Lung (tissue), 12 donors: ENCODE measurements around the gene GPRC5D. TPM values are rescaled to one million over a fixed set of nuclear protein-coding genes. Genes with fewer than 3 reads are reported as not detected.

ENCODE experiments used
- ATAC-seq: fragments of 200-7000 bp; cut with Tn5 transposase; one replicate; pipeline ENCODE4 v1.9.1; 2020; ENCODE audit warnings: moderate number of reproducible peaks; ENCODE audit not compliant: insufficient read depth, low FRiP score
- DNase-seq, 3 donors: peaks; one replicate each; pipeline ENCODE4 v3.0.0-alpha.2; 2013 to 2017
- H3K27ac ChIP-seq, 2 donors: one replicate each; pipeline ENCODE4 v1.5.1; 2013; ENCODE audit warnings: mild to moderate bottlenecking in 2 of 2, moderate library complexity in 2 of 2, control low read depth in 1 of 2, inconsistent platforms in 1 of 2, low read depth in 1 of 2, low read length in 1 of 2
- H3K27me3 ChIP-seq, 3 donors: one replicate each; pipeline ENCODE4 v1.5.1; 2013; ENCODE audit warnings: low read length in 2 of 3; ENCODE audit not compliant: control insufficient read depth in 3 of 3, insufficient read depth in 3 of 3
- H3K36me3 ChIP-seq, 4 donors: one replicate each; pipeline ENCODE4 v1.5.1; 2013; ENCODE audit warnings: low read length in 4 of 4, mild to moderate bottlenecking in 1 of 4, moderate library complexity in 1 of 4; ENCODE audit not compliant: control insufficient read depth in 4 of 4, insufficient read depth in 4 of 4
- H3K4me1 ChIP-seq, 5 donors: one replicate each; pipeline ENCODE4 v1.5.1; 2013; ENCODE audit warnings: low read length in 5 of 5, mild to moderate bottlenecking in 2 of 5, moderate library complexity in 1 of 5; ENCODE audit not compliant: control insufficient read depth in 5 of 5, insufficient read depth in 5 of 5
- H3K4me3 ChIP-seq: one replicate; pipeline ENCODE4 v1.5.1; 2013; ENCODE audit warnings: mild to moderate bottlenecking, control low read depth, moderate library complexity
- H3K9ac ChIP-seq, 2 donors: one replicate each; pipeline ENCODE4 v1.5.1; 2013; ENCODE audit warnings: low read length in 2 of 2, control low read depth in 1 of 2; ENCODE audit not compliant: insufficient read depth in 1 of 2
- H3K9me3 ChIP-seq, 4 donors: one replicate each; pipeline ENCODE4 v1.5.1; 2013; ENCODE audit warnings: low read length in 3 of 4, mild to moderate bottlenecking in 1 of 4, moderate library complexity in 1 of 4; ENCODE audit not compliant: control insufficient read depth in 4 of 4, insufficient read depth in 3 of 4
- CTCF ChIP-seq: IDR thresholded peaks from 2 replicates; pipeline ENCODE4 v1.5.1; 2012; ENCODE audit warnings: mild to moderate bottlenecking; ENCODE audit errors: control extremely low read depth, extremely low read depth
- WGBS, 2 donors: extraction: QIAGEN DNeasy Blood & Tissue Kit; methylation state at CpG; one replicate each; pipeline ENCODE4 v1.1.7; 2013; 5-methylcytosine and 5-hydroxymethylcytosine counted together
- polyA plus RNA-seq, 2 donors: library from polyadenylated mRNA; stranded (reverse); fragments of 200-250 nt; gene quantifications; one replicate each; pipeline ENCODE4 v1.2.1, GENCODE V29; 2013
- total RNA-seq, 2 donors: library from RNA; depleted of rRNA in 1 of 2; stranded (reverse); fragments of >200 nt in 1 of 2; gene quantifications; one replicate each; pipeline ENCODE4 v1.2.1, GENCODE V29; 2014 to 2021
- donor health status: control.
- donor health status: control.
- donor health status: Bipolar disorder and iron deficiency.
- donor health status: healthy.
- donor health status: DM: yes; HTN: yes; CAD: no.

The GPRC5D gene
- total and polyA plus RNA-seq, 4 donors, result 0.14 to 0.30 TPM; not detected in 2

GRCh38 chr12:12973019-12973418 is 21.0 kb upstream of the GPRC5D start:
- ATAC-seq, result no peak
- Histone ChIP-seq H3K27me3 (no peaks in the 10 kb centered on the region), H3K4me1 (peaks cover 0 to 2% (median 0%) of the 10 kb centered on the region in 5 donors), H3K9ac (no peak overlapping the region), H3K4me3 (no peak overlapping the region), H3K27ac (no peak overlapping the region), H3K36me3 (peaks cover 19 to 47% (median 40%) of the 10 kb centered on the region in 4 donors), H3K9me3 (peaks cover 3 to 8% (median 5%) of the 10 kb centered on the region in 4 donors)
- 98 to 99% methylated on average over 2 of the region's 2 CpGs for WGBS, 2 donors
- DNase-seq, result no peak
- no peak for TF ChIP-seq CTCF

DNA sequence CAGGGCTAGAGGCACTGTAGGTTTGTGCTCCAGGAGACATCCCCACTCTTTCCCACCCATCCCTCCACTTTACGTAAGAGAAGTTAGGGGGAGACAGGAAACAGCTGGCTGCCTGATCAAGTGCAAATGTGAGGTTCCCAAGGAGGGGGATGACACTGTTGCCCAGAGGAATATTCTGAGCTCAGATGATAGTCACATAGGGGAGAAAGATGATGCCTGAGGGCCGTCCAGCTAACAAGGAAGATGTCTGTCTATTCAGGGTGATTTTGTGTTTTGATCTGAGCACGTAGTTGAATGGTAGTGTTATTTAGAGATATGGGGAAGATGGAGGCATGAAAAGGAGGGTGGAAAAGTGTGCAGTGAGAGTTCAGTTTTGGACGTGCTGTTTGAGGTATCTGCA is 13.9 kb upstream of the GPRC5D start:
- Histone ChIP-seq H3K9me3 (no peaks in the 10 kb centered on the region), H3K4me3 (no peak overlapping the region), H3K4me1 (no peaks in the 10 kb centered on the region), H3K9ac (no peak overlapping the region), H3K27ac (no peak overlapping the region), H3K27me3 (no peaks in the 10 kb centered on the region), H3K36me3 (peaks cover 0 to 2% (median 0%) of the 10 kb centered on the region in 4 donors)
- no peak for TF ChIP-seq CTCF
- peak in 1 of 3 donors; percentile 3 for DNase-seq
- no peak for ATAC-seq
- 70 to 76% methylated on average over 4 of the region's 4 CpGs for WGBS, 2 donors

GRCh38 chr12:12964255-12964654 is 12.3 kb upstream of the GPRC5D start:
- WGBS, 2 donors, result 63 to 82% methylated on average over 4 of the region's 4 CpGs
- no peak overlapping the region for H3K9ac ChIP-seq
- no peaks in the 10 kb centered on the region for H3K27me3 ChIP-seq
- ATAC-seq (no peak), DNase-seq (no peak)
- H3K4me3 ChIP-seq, result no peak overlapping the region
- H3K27ac ChIP-seq, result no peak overlapping the region
- H3K36me3 ChIP-seq, result peaks cover 0 to 2% (median 0%) of the 10 kb centered on the region in 4 donors
- no peaks in the 10 kb centered on the region for H3K9me3 ChIP-seq
- no peaks in the 10 kb centered on the region for H3K4me1 ChIP-seq
- no peak for TF ChIP-seq CTCF

DNA sequence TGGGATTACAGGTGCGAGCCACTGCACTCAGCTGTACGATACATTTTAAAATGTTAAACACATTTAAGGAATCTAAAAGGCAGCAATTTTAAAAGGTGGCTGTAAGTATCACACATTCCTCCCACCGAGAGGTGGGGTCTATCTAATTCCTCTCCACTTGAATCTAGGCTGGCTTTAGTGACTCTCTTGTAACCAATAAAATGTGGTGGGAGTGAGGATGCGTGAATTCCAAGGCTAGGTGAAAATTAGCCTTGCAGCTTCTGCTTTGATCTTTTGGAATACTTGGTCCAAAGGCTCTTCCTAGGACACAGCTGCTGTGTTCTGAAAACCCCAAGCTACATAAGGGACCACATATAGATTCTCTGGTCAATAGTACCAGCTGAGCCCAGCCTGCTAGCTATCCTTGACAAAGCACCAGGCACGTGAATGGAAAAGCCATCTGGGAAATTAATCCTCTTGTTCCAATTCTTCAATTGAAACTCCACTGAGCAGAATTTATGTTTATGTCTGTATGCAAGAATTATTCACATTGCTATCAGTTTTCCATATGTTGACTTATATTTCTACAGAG is 8.8 kb upstream of the GPRC5D start:
- H3K9me3 ChIP-seq, result no peaks in the 10 kb centered on the region
- no peak for TF ChIP-seq CTCF
- no peaks in the 10 kb centered on the region for H3K27me3 ChIP-seq
- DNase-seq (no peak), ATAC-seq (no peak)
- H3K4me1 ChIP-seq, result no peaks in the 10 kb centered on the region
- no peak overlapping the region for H3K9ac ChIP-seq
- H3K4me3 ChIP-seq, result no peak overlapping the region
- WGBS, 2 donors, result 85 to 95% methylated on average over 5 of the region's 5 CpGs
- H3K27ac ChIP-seq, result no peak overlapping the region
- no peaks in the 10 kb centered on the region for H3K36me3 ChIP-seq
